Endometrial microvascular endothelial cells (primary cell): Measurements from ENCODE around the gene PPM1N. TPM values are rescaled to one million over a fixed set of nuclear protein-coding genes. Genes with fewer than 3 reads are reported as not detected.

Experiments
- in situ Hi-C: cut with HindIII; loops from 2 replicates; pipeline ENCODE4 v1.10.0; 2017; ENCODE audit warnings: low sequenced_read_pairs, low pct_unique_long_range_greater_than_20kb; ENCODE audit errors: inconsistent ontology term
- total RNA-seq: library from RNA; depleted of rRNA; stranded (reverse); fragments of >200 nt; gene quantifications from one replicate; pipeline ENCODE4 v1.2.3, GENCODE V29; 2015; ENCODE audit errors: inconsistent ontology term

Gene PPM1N
- 3.5 TPM for total RNA-seq

GRCh38 chr19:45498411-45499195, at the start of gene PPM1N:
Gene PPM1N, plus strand, starts transcription at chr19:45498443. Its CDS starts 30 bp downstream, at chr19:45498473.
- in situ Hi-C loops: no loop called here

GRCh38 chr19:45448887-45449299, 49.4 kb upstream of the PPM1N start:
- in situ Hi-C loops: no loop called here

GRCh38 chr19:45450012-45450333, 48.3 kb upstream of the PPM1N start:
- in situ Hi-C loops: no loop called here

- in situ Hi-C loops: no loop called here
These were observed 47.0 kb upstream of the PPM1N start for GRCh38 chr19:45451131-45451849.

- in situ Hi-C loops: no loop called here
These were observed 46.3 kb upstream of the PPM1N start for GRCh38 chr19:45451850-45452387.

- in situ Hi-C loops: no loop called here
These were observed 42.3 kb upstream of the PPM1N start for GRCh38 chr19:45455707-45456499.

GRCh38 chr19:45456500-45456815, 41.8 kb upstream of the PPM1N start:
- in situ Hi-C loops: no loop called here

GRCh38 chr19:45457776-45458175, 40.5 kb upstream of the PPM1N start:
- in situ Hi-C loops: no loop called here

GRCh38 chr19:45460807-45461347, 37.4 kb upstream of the PPM1N start:
- in situ Hi-C loops: no loop called here

- in situ Hi-C loops: no loop called here
These were observed 36.1 kb upstream of the PPM1N start for GRCh38 chr19:45462174-45462573.

GRCh38 chr19:45463241-45463640, 35.0 kb upstream of the PPM1N start:
- in situ Hi-C loops: no loop called here

GRCh38 chr19:45464274-45464673, 34.0 kb upstream of the PPM1N start:
- in situ Hi-C loops: no loop called here

GRCh38 chr19:45464852-45465441, 33.3 kb upstream of the PPM1N start:
- in situ Hi-C loops: no loop called here

- in situ Hi-C loops: no loop called here
These were observed 31.2 kb upstream of the PPM1N start for GRCh38 chr19:45467115-45467455.

GRCh38 chr19:45467456-45468158, 30.6 kb upstream of the PPM1N start, which contains the start of gene FOSB:
Gene FOSB, plus strand, starts transcription at chr19:45467996. Its CDS starts 591 bp downstream, at chr19:45468587.
- in situ Hi-C loops: no loop called here

- in situ Hi-C loops: no loop called here
These were observed 30.0 kb upstream of the PPM1N start for GRCh38 chr19:45468159-45468651.

GRCh38 chr19:45468803-45469131, 29.5 kb upstream of the PPM1N start:
- in situ Hi-C loops: no loop called here
